HG02943 (cell line): Measurements from ENCODE around the gene FASLG.
A peak's percentile ranks its signal among the peaks of the same experiment; 100 is the strongest.
"Not testable (repeated sequence)": the region's sequence is repeated elsewhere in the genome, so short reads cannot be mapped to it uniquely, and the experiment has no call there.

ENCODE experiments used
- ATAC-seq: cut with Tn5 transposase; IDR thresholded peaks from one replicate; pipeline ENCODE4 v1.9.1; 2021; ENCODE audit warnings: mild to moderate bottlenecking, low read depth, moderate library complexity; ENCODE audit not compliant: unreplicated experiment

FASLG gene, protein sequence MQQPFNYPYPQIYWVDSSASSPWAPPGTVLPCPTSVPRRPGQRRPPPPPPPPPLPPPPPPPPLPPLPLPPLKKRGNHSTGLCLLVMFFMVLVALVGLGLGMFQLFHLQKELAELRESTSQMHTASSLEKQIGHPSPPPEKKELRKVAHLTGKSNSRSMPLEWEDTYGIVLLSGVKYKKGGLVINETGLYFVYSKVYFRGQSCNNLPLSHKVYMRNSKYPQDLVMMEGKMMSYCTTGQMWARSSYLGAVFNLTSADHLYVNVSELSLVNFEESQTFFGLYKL

DNA sequence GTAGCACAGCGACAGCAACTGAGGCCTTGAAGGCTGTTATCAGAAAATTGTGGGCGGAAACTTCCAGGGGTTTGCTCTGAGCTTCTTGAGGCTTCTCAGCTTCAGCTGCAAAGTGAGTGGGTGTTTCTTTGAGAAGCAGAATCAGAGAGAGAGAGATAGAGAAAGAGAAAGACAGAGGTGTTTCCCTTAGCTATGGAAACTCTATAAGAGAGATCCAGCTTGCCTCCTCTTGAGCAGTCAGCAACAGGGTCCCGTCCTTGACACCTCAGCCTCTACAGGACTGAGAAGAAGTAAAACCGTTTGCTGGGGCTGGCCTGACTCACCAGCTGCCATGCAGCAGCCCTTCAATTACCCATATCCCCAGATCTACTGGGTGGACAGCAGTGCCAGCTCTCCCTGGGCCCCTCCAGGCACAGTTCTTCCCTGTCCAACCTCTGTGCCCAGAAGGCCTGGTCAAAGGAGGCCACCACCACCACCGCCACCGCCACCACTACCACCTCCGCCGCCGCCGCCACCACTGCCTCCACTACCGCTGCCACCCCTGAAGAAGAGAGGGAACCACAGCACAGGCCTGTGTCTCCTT lies at the start of gene FASLG:
TSS of gene FASLG (plus strand) at position 233 of the 583 bp plus-strand sequence. CDS start at position 332, 99 bp downstream.
- no peak for ATAC-seq

DNA sequence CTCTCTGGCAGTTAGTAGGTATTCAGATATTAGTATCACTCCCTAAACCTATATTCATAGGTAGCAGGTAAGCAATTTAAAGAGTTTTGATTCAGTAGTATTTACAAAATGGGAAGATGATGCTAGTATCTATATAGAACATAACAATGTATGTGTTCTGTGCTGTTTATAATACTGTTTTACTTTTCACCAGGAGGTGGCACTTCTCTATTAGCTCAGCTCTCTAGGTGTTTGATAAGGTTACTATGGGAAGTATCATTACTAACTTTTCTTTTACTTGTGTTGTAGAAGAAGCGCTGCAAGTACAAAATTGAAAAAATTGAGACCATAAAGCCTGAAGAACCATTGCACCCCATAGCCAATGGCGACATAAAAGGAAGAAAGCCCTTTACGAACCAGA lies 49.4 kb upstream of the FASLG start:
- no peak for ATAC-seq

DNA sequence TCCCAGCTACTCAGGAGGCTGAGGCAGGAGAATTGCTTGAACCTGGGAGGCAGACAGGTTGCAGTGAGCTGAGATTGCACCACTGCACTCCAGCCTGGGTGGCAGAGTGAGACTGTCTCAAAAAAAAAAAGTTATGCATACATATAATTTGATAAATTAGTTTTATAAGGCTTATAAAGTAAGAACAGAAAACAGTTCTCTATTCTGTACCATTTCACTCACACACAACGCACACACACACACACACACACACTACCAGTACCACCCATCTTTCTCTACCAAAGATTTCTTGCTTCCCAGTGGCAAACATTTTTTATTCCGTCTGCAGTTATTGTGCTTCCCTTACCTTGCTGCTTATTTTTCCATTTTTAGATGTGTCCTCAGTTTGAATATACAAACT lies 46.4 kb upstream of the FASLG start:
- ATAC-seq, result no peak

DNA sequence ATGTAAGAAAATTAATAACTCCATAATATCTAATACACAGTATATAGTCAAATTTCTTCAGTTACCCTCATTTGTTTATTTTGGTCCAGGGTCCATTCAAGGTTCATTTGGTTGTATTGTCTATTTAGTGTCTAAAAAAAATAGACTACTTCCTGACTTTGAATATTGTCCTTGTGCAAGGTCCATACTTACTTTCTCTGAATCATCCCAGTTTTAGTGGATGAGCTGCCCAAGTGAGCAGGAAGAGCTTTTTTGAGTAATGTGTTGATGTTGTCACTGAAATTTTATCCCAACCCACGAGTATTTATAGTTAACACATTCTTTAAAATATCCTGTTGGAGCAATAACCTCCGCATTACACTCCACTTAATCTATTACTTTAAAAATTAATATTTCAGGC lies 45.6 kb upstream of the FASLG start:
- no peak for ATAC-seq

DNA sequence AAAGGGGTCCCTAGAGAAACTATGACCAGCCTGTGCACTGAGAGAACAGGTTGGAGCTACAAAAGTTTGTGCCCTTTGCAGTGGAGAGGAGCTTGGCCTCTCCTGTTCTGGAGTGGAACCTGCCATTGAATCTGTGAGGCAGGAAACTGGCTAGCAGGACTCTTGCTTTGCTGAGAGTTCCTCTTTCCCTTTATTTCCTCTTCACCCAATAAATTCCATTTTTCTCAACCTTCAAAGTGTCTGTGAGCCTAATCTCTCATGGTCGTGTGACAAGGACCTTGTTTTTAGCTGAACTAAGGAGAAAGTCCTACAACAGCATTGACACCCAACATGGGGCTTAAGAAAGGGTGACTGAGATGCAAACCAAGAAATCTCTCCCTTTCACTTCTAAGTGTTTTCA lies 42.7 kb upstream of the FASLG start:
- ATAC-seq, result no peak

DNA sequence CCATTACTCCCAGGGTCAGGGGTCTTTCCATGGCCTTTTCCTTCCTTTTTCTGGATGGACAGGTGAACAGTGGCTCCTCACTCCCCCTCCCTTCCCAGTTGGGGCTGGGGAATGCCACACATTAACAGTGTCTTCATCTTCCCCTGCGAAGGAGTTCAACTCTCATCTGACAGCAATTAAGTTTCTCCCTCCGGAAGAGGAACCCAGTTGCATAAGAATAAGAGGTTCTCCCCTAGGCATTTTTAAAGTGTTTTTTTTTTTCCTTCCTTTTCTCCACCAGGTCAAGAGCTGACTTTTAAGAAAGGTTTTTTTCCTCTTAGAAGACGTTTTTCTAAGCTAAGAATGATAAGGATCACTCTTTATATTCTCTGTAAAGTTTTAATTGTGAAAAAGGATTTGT lies 42.3 kb upstream of the FASLG start:
- ATAC-seq, result no peak

DNA sequence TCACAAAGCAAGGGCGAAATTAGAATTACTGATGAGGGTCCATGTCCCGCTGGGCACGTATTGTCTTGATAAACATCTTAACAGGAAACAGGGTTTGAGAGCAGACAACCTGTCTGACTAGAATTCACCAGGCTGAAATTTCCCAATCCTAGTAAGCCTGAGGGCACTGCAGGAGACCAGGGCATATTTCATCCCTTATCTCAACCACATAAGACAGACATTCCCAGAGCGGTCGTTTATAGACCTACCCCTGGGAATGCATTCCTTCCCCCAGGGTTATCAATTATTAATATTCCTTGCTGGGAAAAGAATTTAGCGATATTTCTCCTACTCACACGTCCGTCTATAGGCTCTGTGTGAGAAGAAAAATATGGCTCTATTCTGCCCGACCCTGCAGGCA lies 38.3 kb upstream of the FASLG start:
- not testable (repeated sequence) for ATAC-seq

DNA sequence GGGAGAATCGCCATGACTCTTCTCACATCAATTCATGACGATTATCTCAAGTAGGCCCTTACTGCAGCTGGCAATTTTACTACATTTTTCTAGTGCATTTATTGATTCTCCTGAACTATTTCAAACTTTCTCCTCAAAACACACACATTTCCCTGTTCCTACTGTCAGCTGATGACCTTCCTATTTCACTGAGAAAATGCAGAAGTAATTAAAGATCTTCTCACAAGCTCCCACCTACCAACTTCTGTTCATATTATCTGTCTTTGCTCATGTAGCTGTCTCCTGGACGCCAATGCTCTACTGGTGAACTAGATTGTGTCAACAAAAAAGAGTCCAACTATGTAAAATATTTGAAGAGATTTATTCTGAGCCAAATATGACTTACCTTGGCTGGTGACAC lies 36.4 kb upstream of the FASLG start:
- ATAC-seq, result no peak

DNA sequence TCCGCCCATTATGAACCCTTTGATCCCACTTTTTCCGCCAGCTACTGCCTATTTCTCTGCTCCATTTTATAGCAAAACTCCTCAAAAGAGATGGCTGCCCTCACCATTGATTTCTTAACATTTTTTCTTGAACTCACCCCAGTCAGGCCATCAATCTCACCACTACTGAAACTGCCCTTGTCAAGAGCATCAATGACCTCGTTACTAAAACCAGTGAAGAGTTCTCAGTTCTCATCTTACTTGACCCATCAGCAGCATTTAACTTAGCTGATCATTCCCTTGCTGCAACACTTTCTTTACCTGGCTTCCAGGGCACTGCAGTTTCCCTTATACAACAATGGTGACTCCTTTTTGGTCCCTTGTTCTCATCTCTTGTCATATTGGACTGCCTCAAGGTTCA lies 35.2 kb upstream of the FASLG start:
- no peak for ATAC-seq

DNA sequence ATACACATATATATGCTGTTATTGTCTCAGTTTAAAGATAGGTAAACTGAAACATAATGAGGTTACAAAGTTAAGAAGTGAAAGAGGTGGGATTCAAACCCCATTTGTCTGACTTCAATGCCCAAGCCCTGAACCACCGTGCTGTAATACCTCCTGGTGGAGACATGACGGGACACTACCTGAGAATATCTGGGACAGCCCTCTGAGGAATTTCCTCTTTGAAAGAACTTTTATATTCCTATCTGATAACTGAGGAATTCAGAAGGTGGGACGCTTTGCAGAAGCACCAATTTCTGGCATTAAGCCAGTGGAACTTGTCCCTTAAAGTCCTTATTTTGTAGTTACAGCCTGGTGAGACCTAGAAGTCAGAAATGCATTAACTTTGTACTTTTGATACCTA lies 32.1 kb upstream of the FASLG start:
- no peak for ATAC-seq

DNA sequence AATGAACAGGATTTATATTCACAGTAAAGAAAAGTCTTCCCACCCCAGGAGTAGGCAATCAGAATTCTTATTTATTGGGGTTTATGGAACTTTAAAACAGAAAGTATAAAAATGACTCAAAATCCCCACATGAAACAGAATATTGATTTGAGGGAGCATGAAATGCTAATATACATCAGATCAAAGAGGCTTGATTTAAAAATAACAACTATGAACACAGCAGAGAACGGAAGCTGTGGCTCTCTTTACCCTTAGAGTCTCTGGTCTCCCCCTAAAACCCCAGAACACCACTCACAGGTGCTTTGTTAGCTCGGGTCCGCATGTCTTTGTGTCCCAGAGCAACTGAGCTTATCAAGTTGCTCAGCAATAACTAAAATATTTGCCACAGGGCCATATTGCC lies 31.2 kb upstream of the FASLG start:
- ATAC-seq, result no peak

DNA sequence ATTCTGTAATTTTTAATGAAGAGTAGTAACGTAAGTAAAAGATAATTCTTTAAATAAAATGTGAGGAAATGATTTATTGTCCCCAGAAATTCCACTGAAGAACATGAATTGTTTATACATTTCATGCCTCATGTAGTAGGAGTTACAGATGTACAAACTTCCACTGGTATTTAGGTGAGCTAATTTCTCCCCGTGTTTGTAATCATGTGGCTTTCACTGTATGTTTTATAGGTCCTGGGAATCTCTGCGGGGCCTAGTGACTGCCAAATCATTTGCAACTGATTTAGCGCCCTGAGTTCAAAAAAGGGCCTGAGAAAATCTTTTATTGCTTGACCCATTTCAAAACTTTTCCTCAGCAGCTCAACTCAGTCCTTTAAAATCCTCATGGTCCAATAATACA lies 30.5 kb upstream of the FASLG start:
- no peak for ATAC-seq

DNA sequence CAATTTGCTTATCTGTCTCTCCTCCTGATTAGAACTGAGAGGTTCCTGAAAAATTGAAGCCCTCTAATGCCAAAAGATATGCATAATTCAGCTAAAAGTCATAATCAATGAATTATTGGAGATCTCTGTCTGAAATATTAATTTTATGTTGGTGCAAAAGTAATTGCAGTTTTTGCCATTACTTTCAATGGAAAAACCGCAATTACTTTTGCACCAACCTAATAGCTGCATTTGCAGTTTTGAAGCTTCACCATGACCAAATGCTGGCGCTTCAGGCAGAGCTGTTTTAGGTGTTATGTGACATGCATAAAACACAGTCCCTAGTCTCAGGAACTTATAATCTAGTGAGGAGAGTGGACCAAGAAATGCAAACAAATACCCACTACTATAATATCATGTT lies 29.7 kb upstream of the FASLG start:
- no peak for ATAC-seq

DNA sequence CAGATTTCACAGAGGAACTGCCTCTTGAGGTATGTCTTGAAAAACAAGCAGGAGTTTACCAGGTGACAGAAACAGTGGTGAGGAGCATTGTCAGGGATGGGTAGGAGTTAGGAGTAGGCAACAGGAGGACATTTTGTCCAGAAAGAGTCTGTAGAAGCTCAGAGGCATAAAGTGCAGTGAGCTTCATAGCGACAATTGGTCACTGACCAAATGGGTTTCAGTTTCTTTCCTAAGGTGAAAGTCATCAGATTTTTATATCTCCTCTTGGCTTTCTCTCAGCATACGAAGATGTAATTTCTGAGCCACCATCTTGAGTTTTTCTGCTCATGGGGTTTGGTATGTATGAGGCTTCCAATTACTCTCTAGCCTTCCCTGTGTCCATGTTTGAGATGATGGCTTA lies 29.3 kb upstream of the FASLG start:
- no peak for ATAC-seq

DNA sequence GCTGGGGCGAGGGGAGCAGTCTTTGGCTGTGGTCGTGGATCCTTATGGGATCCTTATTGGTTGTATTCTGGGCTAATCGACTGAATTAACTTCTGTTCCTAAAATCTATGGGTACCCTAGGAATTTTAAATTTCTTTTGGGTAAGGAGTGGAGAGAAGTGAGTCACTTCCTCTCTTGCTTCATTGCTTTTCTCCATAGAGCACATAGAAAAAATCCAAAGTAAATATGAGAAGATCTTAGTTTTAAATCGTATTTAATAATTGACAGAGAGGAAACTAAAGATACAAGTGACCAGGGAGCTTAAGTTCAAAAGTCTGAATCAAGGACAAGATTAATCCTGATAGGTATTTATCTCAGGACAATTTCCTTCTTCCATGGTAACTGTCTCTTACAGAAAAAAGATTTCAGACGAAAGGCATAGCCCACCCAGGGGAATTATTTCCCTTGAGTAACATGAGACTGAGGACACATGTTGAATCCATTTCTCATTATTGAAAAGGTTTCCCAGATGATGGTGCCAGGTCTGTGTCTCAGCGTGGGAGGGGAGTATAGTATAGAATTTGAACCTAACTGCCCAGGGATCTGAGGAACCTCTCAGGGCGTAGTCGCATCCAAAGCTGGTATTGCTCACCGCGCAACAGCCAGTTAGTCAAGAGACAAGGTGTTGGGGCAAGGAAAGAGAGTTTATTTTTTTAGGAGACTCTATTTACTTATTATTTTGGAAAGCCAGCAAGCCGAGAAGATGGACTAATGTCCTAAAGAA lies 28.7 kb upstream of the FASLG start:
- ATAC-seq, result no peak

DNA sequence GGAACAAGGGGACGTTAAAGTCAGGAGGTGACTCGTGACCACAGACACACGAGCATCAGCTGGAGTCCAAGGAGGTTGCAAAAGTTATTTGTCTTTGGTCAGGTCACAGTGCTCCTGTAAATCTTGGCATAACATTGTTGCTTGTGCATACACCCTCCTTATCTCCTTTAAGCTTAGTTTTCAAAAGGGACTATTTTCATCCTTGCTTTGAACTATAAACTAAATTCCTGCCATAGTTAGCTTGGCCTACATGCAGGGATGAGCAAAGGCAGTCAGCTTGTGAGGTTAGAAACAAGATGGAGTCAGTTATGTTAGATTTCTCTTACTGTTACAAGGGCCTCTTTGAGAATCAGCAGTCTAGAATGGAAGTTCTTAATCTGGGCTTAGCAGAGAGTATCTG lies 28.0 kb upstream of the FASLG start:
- ATAC-seq, result no peak

DNA sequence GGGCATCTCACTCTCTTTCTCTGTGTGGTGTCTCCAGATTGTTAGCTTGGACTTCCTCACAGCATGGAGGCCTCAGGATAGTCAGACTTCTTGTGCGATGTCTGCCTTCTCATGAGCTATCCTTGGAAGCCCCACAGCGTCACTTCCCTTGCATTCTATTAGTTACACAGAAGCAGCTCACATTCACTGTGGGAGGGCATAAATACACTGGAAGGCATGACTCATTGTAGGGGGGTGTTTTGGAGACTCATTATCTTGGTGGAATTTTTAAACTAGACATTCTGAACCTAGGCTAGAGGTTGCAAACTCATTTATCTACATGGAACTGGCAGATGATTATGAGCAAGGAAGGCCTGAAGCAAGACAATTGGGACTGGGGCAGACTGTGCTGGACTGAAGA lies 21.4 kb upstream of the FASLG start:
- no peak for ATAC-seq

DNA sequence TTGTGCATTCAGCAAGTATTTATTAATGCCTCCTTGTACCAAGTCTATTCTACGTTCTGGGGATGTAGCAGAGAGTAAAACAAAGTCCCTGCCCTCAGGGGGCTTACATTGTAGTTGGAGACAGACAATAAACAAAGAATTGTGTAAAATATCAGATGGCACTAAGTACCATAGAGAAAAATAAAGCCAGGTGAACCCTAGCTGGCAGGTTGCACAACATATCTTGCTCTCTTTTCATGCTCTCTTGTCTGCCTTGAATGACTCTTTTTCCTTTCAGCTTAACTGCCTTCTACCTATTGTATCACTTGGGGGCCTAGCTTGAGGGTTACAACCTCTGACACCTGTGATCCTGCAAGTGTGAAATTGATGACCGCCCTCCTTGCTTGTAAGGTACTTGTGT lies 20.7 kb upstream of the FASLG start:
- no peak for ATAC-seq

DNA sequence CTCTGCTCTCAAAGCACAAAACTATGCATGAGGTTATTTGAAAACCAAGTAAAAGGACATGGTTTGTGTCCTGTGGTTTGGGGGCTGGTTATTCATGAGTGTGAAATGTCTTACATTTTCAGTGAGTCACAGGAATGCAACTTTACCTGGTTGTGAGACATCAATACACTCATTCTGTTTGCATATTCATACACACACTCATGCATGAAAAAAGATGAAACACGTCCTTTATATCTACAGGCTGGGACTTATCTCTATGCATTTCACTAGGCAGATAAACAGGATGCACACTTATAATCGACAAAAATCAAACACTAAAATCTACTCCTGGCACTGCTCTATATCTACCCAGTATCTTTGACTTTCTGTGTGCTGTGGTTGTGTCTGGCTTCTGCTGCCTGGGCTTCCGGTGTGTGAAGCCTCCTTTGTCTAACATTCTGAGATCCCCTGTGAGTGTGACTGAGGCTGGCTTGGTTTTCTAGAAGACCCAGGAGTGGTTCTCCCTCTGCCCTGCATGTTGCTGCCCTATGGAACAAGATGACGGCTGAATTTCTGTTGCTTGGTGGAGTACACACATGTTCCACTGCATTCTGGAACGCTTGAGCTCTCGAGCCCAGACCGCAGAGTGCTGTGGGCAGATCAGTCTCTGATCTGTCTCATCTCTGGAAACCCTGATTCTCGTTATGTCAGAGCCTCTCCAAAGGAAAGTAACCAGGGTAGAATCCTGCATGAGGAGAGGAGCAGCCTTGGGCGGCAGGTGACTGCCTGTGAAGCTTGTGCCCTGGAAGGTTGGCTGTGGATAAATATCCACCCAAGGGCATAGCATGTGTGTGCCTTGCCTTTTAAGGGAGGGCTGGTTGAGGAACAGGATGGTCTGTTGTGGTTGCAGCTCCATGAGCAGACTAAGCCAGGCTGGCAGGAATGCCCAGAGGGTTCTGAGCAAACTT lies 19.7 kb upstream of the FASLG start:
- peak; percentile 52 for ATAC-seq

DNA sequence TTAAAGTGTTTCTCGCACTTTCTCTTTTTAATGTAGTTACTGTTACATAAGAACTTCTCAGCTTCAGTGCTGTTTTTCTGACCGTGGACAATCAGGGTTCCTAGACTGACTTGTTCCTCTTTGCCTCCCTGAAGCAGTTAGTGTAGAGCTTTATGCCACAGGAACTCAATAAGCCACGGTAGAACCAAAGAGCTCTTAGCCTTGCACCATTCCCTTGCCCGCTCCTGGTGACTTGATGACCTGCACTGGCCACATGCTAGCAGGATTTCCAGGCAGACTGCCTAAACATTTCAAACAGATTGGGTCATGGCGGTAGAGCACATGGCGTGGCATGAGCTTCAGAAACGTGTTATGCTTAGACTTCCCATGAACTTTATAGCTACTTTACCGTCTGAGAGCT lies 18.8 kb upstream of the FASLG start:
- no peak for ATAC-seq

DNA sequence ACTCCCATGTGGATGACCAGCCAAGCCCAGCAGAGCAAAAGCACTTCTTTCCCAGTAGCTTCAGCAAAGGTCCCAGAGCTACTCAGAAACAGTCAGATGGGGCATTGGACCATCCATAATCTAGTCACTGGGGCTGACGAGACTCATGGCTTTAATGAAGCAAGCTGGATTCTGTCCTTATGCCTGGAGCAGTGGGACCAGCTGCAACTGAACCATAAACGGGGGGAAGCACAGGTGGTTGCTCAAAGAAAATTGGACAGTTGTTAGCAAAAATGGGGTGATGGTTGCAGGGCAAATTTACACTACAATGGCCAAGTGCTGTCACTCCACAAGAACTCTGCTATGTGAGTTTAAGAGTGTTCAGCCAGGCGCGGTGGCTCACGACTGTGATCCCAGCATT lies 17.4 kb upstream of the FASLG start:
- no peak for ATAC-seq
